CD14-positive monocyte (primary cell): ENCODE results near the gene ING4. TPM values are rescaled to one million over a fixed set of nuclear protein-coding genes. Genes with fewer than 3 reads are reported as not detected.
A peak's percentile ranks its signal among the peaks of the same experiment; 100 is the strongest.

Experiments used
- DNase-seq, 3 donors: peaks; one replicate each; pipeline ENCODE4 v3.0.0-alpha.2; 2011 to 2022
- H2AFZ ChIP-seq: 2 replicates; pipeline ENCODE4 v1.6.0; 2012; ENCODE audit warnings: mild to moderate bottlenecking, low read depth, low read length, inconsistent platforms; ENCODE audit not compliant: insufficient read depth, poor library complexity, severe bottlenecking
- H3K27ac ChIP-seq, 2 donors: 1 replicate in 1 of 2; 2 replicates in 1 of 2; pipeline ENCODE4 v1.5.1; 2012 to 2013; ENCODE audit warnings: low read length in 2 of 2, control low read depth in 1 of 2, inconsistent platforms in 1 of 2, low read depth in 1 of 2, mild to moderate bottlenecking in 1 of 2
- H3K27me3 ChIP-seq, 2 donors: one replicate each; pipeline versions ENCODE4 v1.6.0 to v1.6.1; 2011 to 2013; ENCODE audit warnings: low read length in 2 of 2; ENCODE audit not compliant: control insufficient read depth in 2 of 2, insufficient read depth in 2 of 2
- H3K36me3 ChIP-seq, 2 donors: replicated peaks in 1 of 2; 1 replicate in 1 of 2; 2 replicates in 1 of 2; pipeline versions ENCODE4 v1.5.1 to v1.6.1; 2012 to 2013; ENCODE audit warnings: low read length in 2 of 2, control low read depth in 1 of 2, inconsistent platforms in 1 of 2, mild to moderate bottlenecking in 1 of 2; ENCODE audit not compliant: insufficient read depth in 2 of 2, control insufficient read depth in 1 of 2
- H3K4me1 ChIP-seq, 2 donors: 1 replicate in 1 of 2; 2 replicates in 1 of 2; pipeline versions ENCODE4 v1.5.1 to v1.6.1; 2012 to 2013; ENCODE audit warnings: low read length in 2 of 2, control low read depth in 1 of 2, inconsistent platforms in 1 of 2, mild to moderate bottlenecking in 1 of 2, moderate library complexity in 1 of 2; ENCODE audit not compliant: insufficient read depth in 2 of 2, control insufficient read depth in 1 of 2
- H3K4me2 ChIP-seq: replicated peaks from 2 replicates; pipeline ENCODE3; 2012; ENCODE audit warnings: low read length, moderate library complexity, mild to moderate bottlenecking; ENCODE audit not compliant: poor library complexity, severe bottlenecking; ENCODE audit errors: extremely low read depth
- H3K4me3 ChIP-seq, 3 experiments: fragments of 200-600 bp in 1 of 3; sonication (generic) in 1 of 3; replicated peaks in 1 of 3; 1 replicate in 2 of 3; 2 replicates in 1 of 3; pipeline ENCODE4 v1.5.1; 2011 to 2013; ENCODE audit warnings: low read length in 3 of 3, mild to moderate bottlenecking in 3 of 3, control low read depth in 2 of 3, low read depth in 2 of 3, inconsistent platforms in 1 of 3, moderate library complexity in 1 of 3
- H3K79me2 ChIP-seq: 2 replicates; pipeline ENCODE4 v1.6.0; 2012; ENCODE audit warnings: mild to moderate bottlenecking, control low read depth, inconsistent platforms, low read length, moderate library complexity; ENCODE audit not compliant: insufficient read depth
- H3K9ac ChIP-seq: 2 replicates; pipeline ENCODE4 v1.6.0; 2017; ENCODE audit warnings: low read length, mild to moderate bottlenecking; ENCODE audit not compliant: insufficient read depth, poor library complexity, severe bottlenecking
- H3K9me3 ChIP-seq, 2 donors: replicated peaks in 1 of 2; 1 replicate in 1 of 2; 2 replicates in 1 of 2; pipeline versions ENCODE4 v1.5.1 to v1.6.1; 2012 to 2013; ENCODE audit warnings: low read length in 2 of 2, control low read depth in 1 of 2; ENCODE audit not compliant: control insufficient read depth in 1 of 2, insufficient read depth in 1 of 2
- H4K20me1 ChIP-seq: 2 replicates; pipeline ENCODE4 v1.6.0; 2012; ENCODE audit warnings: mild to moderate bottlenecking, low read length, control low read depth, moderate library complexity; ENCODE audit not compliant: insufficient read depth
- H3K27ac Mint-ChIP-seq, 7 donors: one replicate each; pipeline ENCODE4 v1.8.0; 2020; ENCODE audit warnings: mild to moderate bottlenecking in 7 of 7, mixed read lengths in 7 of 7, moderate library complexity in 6 of 7, inconsistent platforms in 2 of 7
- H3K27me3 Mint-ChIP-seq, 3 donors: one replicate each; pipeline ENCODE4 v1.8.0; 2021 to 2022; ENCODE audit warnings: low read depth in 3 of 3, mild to moderate bottlenecking in 3 of 3, mixed read lengths in 3 of 3, moderate library complexity in 3 of 3, inconsistent platforms in 1 of 3
- H3K36me3 Mint-ChIP-seq, 2 donors: one replicate each; pipeline ENCODE4 v1.8.0; 2020; ENCODE audit warnings: mixed read lengths in 2 of 2, inconsistent platforms in 1 of 2, mild to moderate bottlenecking in 1 of 2
- H3K4me1 Mint-ChIP-seq: one replicate; pipeline ENCODE4 v1.8.0; 2020; ENCODE audit warnings: mild to moderate bottlenecking, mixed read lengths
- H3K4me3 Mint-ChIP-seq, 2 donors: one replicate each; pipeline ENCODE4 v1.8.0; 2020; ENCODE audit warnings: mild to moderate bottlenecking in 2 of 2, mixed read lengths in 2 of 2, moderate library complexity in 1 of 2
- H3K9me3 Mint-ChIP-seq, 7 donors: one replicate each; pipeline ENCODE4 v1.8.0; 2020 to 2022; ENCODE audit warnings: mixed read lengths in 7 of 7, mild to moderate bottlenecking in 6 of 7, moderate library complexity in 6 of 7, inconsistent platforms in 2 of 7
- WGBS: methylation state at CpG from one replicate; pipeline ENCODE4 v1.1.5; 2013; ENCODE audit warnings: missing lambda C conversion rate; ENCODE audit not compliant: insufficient coverage; 5-methylcytosine and 5-hydroxymethylcytosine counted together
- intact Hi-C, 2 donors: fragments of 100-400 bp; cut with micrococcal nuclease; formaldehyde crosslinking; loops; one replicate each; pipeline versions ENCODE4 v1.15.0 to v1.15.1; 2023
- polyA plus RNA-seq, 3 donors: library from polyadenylated mRNA; depleted of rRNA in 1 of 3; unstranded in 2 of 3; stranded (reverse) in 1 of 3; fragments of 300-500 nt in 2 of 3; fragments of >200 nt in 1 of 3; fragmentation: Illumina TruSeq in 2 of 3; gene quantifications; 1 replicate in 2 of 3; 2 replicates in 1 of 3; pipeline ENCODE4 v1.2.3, GENCODE V29; 2012 to 2021
- TF ChIP-seq, protein P1 (sequence below): fragments of 200-600 bp; IDR thresholded peaks from one replicate; pipeline ENCODE4 v1.8.0; 2022; ENCODE audit warnings: antibody characterized with exemption, mild to moderate bottlenecking

ING4 gene
- polyA plus RNA-seq, 3 donors = 62.2 to 67.1 (median 64.0) TPM

DNA sequence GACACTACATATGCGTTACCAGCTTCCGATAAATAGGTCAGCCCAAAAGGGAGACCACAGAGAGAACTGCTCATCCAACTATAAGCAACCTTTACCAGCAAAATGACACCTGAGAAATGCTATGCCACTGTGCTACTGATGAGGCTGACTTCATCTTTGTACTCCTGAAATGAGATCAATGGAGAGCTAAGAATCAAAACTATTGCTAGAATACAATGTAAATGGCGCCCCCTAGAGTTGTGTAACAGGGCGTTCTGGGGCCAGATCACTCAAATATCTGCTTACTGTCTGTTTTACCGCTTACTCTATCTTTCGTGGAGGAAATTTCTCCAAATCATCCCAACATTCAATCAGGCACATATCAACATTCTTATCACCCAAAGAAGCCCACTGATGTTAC is 21.7 kb upstream of the ING4 start:
- Histone ChIP-seq H3K4me1 (peaks cover 15 to 22% of the 10 kb centered on the region in 2 donors), H3K27ac (no peak overlapping the region), H3K9me3 (no peaks in the 10 kb centered on the region), H3K79me2 (peaks cover 98% of the 10 kb centered on the region), H3K27me3 (no peaks in the 10 kb centered on the region), H2AFZ (no peak overlapping the region), H3K4me3 (no peak overlapping the region), H3K9ac (no peak overlapping the region), H3K4me2 (no peak overlapping the region), H3K36me3 (peaks cover 15 to 59% of the 10 kb centered on the region in 2 donors), H4K20me1 (peaks cover 62% of the 10 kb centered on the region)
- peak overlapping the region in 1 of 7 donors; percentile 57 for H3K27ac Mint-ChIP-seq
- peaks cover 0 to 1% (median 0%) of the 10 kb centered on the region in 7 donors for H3K9me3 Mint-ChIP-seq
- peak in 2 of 3 donors; percentile 46 to 51 for DNase-seq
- no peak overlapping the region for H3K4me3 Mint-ChIP-seq
- peaks cover 35 to 67% of the 10 kb centered on the region in 2 donors for H3K36me3 Mint-ChIP-seq
- intact Hi-C loops = loop anchor here (5.0 to 10.0 kb wide), 2 partner anchors 67 to 120 kb away; partner anchors contain the start of gene NOP2 (in 1 of the 2)
- TF ChIP-seq, protein P1, sequence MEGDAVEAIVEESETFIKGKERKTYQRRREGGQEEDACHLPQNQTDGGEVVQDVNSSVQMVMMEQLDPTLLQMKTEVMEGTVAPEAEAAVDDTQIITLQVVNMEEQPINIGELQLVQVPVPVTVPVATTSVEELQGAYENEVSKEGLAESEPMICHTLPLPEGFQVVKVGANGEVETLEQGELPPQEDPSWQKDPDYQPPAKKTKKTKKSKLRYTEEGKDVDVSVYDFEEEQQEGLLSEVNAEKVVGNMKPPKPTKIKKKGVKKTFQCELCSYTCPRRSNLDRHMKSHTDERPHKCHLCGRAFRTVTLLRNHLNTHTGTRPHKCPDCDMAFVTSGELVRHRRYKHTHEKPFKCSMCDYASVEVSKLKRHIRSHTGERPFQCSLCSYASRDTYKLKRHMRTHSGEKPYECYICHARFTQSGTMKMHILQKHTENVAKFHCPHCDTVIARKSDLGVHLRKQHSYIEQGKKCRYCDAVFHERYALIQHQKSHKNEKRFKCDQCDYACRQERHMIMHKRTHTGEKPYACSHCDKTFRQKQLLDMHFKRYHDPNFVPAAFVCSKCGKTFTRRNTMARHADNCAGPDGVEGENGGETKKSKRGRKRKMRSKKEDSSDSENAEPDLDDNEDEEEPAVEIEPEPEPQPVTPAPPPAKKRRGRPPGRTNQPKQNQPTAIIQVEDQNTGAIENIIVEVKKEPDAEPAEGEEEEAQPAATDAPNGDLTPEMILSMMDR = peak; percentile 67
- 59% methylated on average over 6 of the region's 6 CpGs for WGBS
- H3K27me3 Mint-ChIP-seq = no peaks in the 10 kb centered on the region
- H3K4me1 Mint-ChIP-seq = peaks cover 41% of the 10 kb centered on the region

DNA sequence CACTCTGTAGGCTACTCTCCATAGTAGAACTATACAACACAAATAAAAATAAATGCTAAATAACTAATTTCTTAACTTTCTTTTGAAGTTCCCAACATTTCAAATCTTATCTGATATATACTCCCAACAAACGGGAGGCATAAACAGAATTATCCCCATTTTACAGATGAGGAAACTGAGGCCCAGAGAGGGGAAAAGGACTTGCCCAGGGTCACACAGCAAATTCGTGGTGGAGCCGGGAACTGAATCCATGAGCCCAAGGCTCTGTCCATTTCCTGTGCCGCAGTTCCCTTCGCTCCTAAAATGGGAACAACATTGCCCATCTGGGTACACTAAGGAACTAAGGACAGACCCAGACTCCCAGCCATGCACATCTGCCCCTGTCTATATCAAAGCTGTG is 14.0 kb upstream of the ING4 start:
- peaks cover 5% of the 10 kb centered on the region for H3K4me1 Mint-ChIP-seq
- H3K9me3 Mint-ChIP-seq = no peaks in the 10 kb centered on the region
- H3K4me1 ChIP-seq = no peaks in the 10 kb centered on the region
- H3K27me3 ChIP-seq = no peaks in the 10 kb centered on the region
- H3K4me3 Mint-ChIP-seq = no peak overlapping the region
- TF ChIP-seq, protein P1 = no peak
- H3K27ac ChIP-seq = no peak overlapping the region
- H3K36me3 ChIP-seq = peaks cover 85 to 100% of the 10 kb centered on the region in 2 donors
- H3K9me3 ChIP-seq = no peaks in the 10 kb centered on the region
- H3K4me2 ChIP-seq = no peak overlapping the region
- H3K27ac Mint-ChIP-seq = peak overlapping the region in 1 of 7 donors; percentile 59
- no peak overlapping the region for H2AFZ ChIP-seq
- WGBS = 93% methylated on average over 4 of the region's 5 CpGs
- H3K4me3 ChIP-seq = no peak overlapping the region
- H3K27me3 Mint-ChIP-seq = peaks cover 0 to 3% (median 0%) of the 10 kb centered on the region in 3 donors
- DNase-seq = no peak
- intact Hi-C loops = no loop called here
- H3K79me2 ChIP-seq = peaks cover 42% of the 10 kb centered on the region
- H4K20me1 ChIP-seq = peaks cover 56% of the 10 kb centered on the region
- no peak overlapping the region for H3K9ac ChIP-seq
- H3K36me3 Mint-ChIP-seq = peaks cover 73 to 91% of the 10 kb centered on the region in 2 donors
